HepG2 (cell line): ENCODE data around the gene EPPIN. TPM values are rescaled to one million over a fixed set of nuclear protein-coding genes. Genes with fewer than 3 reads are reported as not detected.

Experiments used
- ATAC-seq: fragments of 200-7000 bp; cut with Tn5 transposase; 3 replicates; pipeline ENCODE4 v1.9.1; 2020; ENCODE audit warnings: mild to moderate bottlenecking, moderate library complexity
- BruUV-seq: library from RNA; stranded (reverse); fragments of 400-500 nt; replicated peaks from 2 replicates; lab custom pipeline; 2021; lab: Mats Ljungman, UMichigan
- CTCF ChIA-PET: fragments of 300-600 bp; formaldehyde crosslinking; extraction: SDS; loops from one replicate; lab custom pipeline; 2021; ENCODE audit warnings: low total read pairs, inconsistent platforms, low intra/inter-chr PET ratio; lab: Yijun Ruan, JAX
- POLR2A ChIA-PET: fragments of 350-600 bp; sonication (Branson Sonifier 250); formaldehyde crosslinking; loops from one replicate; lab custom pipeline; 2020; ENCODE audit warnings: antibody characterized with exemption, inconsistent platforms; lab: Yijun Ruan, JAX
- DNase-seq: peaks from one replicate; pipeline ENCODE4 v3.0.0-alpha.2; 2015; ENCODE audit warnings: low spot score
- FAIRE-seq: peaks from 3 replicates; lab custom pipeline; 2011; peaks lifted over from hg19 to GRCh38; lab: Jason Lieb, UNC
- H2AFZ ChIP-seq: one replicate; pipeline ENCODE4 v1.6.1; 2011; ENCODE audit warnings: low read length, inconsistent platforms
- H3K27ac ChIP-seq: fragments of 300-600 bp; 3 replicates; pipeline ENCODE4 v1.8.0; 2011; ENCODE audit warnings: mixed run types, mild to moderate bottlenecking, mixed read lengths, low read length, inconsistent platforms; ENCODE audit not compliant: insufficient read depth; ENCODE audit errors: extremely low read length
- H3K27me3 ChIP-seq, 2 experiments: fragments of 200-600 bp in 1 of 2; 2 replicates in 1 of 2; 3 replicates in 1 of 2; pipeline versions ENCODE4 v1.6.0 to v1.8.0; 2011; ENCODE audit warnings: low read length in 2 of 2, mild to moderate bottlenecking in 2 of 2, moderate library complexity in 2 of 2, inconsistent platforms in 1 of 2; ENCODE audit not compliant: insufficient read depth in 2 of 2, control insufficient read depth in 1 of 2
- H3K36me3 ChIP-seq, 2 experiments: fragments of 200-600 bp in 1 of 2; replicated peaks in 1 of 2; 2 replicates in 1 of 2; 3 replicates in 1 of 2; pipeline versions ENCODE4 v1.5.1 to v1.8.0; 2011; ENCODE audit warnings: low read length in 2 of 2, inconsistent platforms in 1 of 2; ENCODE audit not compliant: insufficient read depth in 2 of 2, control insufficient read depth in 1 of 2
- H3K4me1 ChIP-seq: 2 replicates; pipeline ENCODE4 v1.5.1; 2012; ENCODE audit warnings: low read length, inconsistent platforms; ENCODE audit not compliant: insufficient read depth
- H3K4me2 ChIP-seq: 2 replicates; pipeline ENCODE4 v1.6.0; 2011; ENCODE audit warnings: low read depth, low read length, inconsistent platforms
- H3K4me3 ChIP-seq, 3 experiments: fragments of 200-600 bp in 1 of 3; sonication (generic), shearing (Covaris generic) in 1 of 3; replicated peaks in 1 of 3; 2 replicates each; pipeline ENCODE4 v1.5.1; 2011 to 2016; ENCODE audit warnings: low read length in 3 of 3, inconsistent platforms in 2 of 3, low read depth in 2 of 3, mild to moderate bottlenecking in 2 of 3, control low read depth in 1 of 3, mixed read lengths in 1 of 3; ENCODE audit not compliant: insufficient read depth in 1 of 3
- H3K79me2 ChIP-seq: one replicate; pipeline ENCODE4 v1.6.1; 2011; ENCODE audit warnings: low read length, inconsistent platforms; ENCODE audit not compliant: insufficient read depth
- H3K9ac ChIP-seq: 2 replicates; pipeline ENCODE4 v1.6.0; 2011; ENCODE audit warnings: mild to moderate bottlenecking, low read depth, low read length, inconsistent platforms; ENCODE audit not compliant: insufficient read depth
- H3K9me3 ChIP-seq: 2 replicates; pipeline ENCODE4 v1.5.1; 2012; ENCODE audit warnings: mild to moderate bottlenecking, low read length
- H4K20me1 ChIP-seq: 2 replicates; pipeline ENCODE4 v1.6.0; 2011; ENCODE audit warnings: inconsistent platforms, mild to moderate bottlenecking, low read length, moderate library complexity; ENCODE audit not compliant: insufficient read depth
- CBX5 ChIP-seq: sonication (generic); formaldehyde crosslinking; IDR thresholded peaks from 2 replicates; pipeline ENCODE4 v1.4.0; 2020; ENCODE audit warnings: missing genetic modification reagents, borderline replicate concordance
- KMT2B ChIP-seq: IDR thresholded peaks from 2 replicates; pipeline ENCODE4 v1.6.1; 2016; ENCODE audit warnings: missing genetic modification reagents, missing compliant biosample characterization
- NR2C2 ChIP-seq: sonication (generic); formaldehyde crosslinking; IDR thresholded peaks from 2 replicates; pipeline ENCODE4 v1.4.0; 2020; ENCODE audit warnings: missing genetic modification reagents, mild to moderate bottlenecking, moderate library complexity, borderline replicate concordance
- WGBS: methylation state at CpG from one replicate; pipeline ENCODE4 v1.1.6; 2017; ENCODE audit warnings: low lambda C conversion rate; 5-methylcytosine and 5-hydroxymethylcytosine counted together
- in situ Hi-C: cut with HindIII; loops from 2 replicates; pipeline ENCODE4 v1.10.0; 2017; ENCODE audit warnings: low pct_unique_long_range_greater_than_20kb; ENCODE audit not compliant: extremely low pct_ligation_motif_present
- intact Hi-C: fragments of 100-400 bp; cut with micrococcal nuclease; formaldehyde crosslinking; loops from one replicate; pipeline ENCODE4 v1.10.0; 2022; ENCODE audit not compliant: unreplicated experiment
- polyA plus RNA-seq, 8 experiments: library from polyadenylated mRNA; depleted of rRNA in 3 of 8; stranded (reverse) in 7 of 8; unstranded in 1 of 8; fragments of >200 nt; fragmentation: Illumina TruSeq in 4 of 8; extraction: Trizol in 4 of 8; gene quantifications; 2 replicates each; pipeline versions ENCODE4 v1.2.1 to v1.2.3, GENCODE V29; 2011 to 2016; ENCODE audit warnings: low read depth in 4 of 8, missing spikeins in 1 of 8, mixed read lengths in 1 of 8; ENCODE audit not compliant: insufficient read depth in 1 of 8
- total RNA-seq, 5 experiments: library from RNA; depleted of rRNA; stranded (reverse); fragments of >200 nt; fragmentation: Illumina TruSeq; extraction: Trizol; gene quantifications; 2 replicates each; pipeline ENCODE4 v1.2.3, GENCODE V29; 2016; ENCODE audit warnings: low read depth in 1 of 5
- TF ChIP-seq, protein P1 (sequence below): sonication (generic); formaldehyde crosslinking; IDR thresholded peaks from 2 replicates; pipeline ENCODE4 v1.9.0; 2022; ENCODE audit warnings: low read depth, missing genetic modification reagents
- TF ChIP-seq, protein P2 (sequence below): sonication (generic); formaldehyde crosslinking; IDR thresholded peaks from 2 replicates; pipeline ENCODE4 v1.5.0; 2020; ENCODE audit warnings: missing genetic modification reagents, mild to moderate bottlenecking, borderline replicate concordance

The EPPIN gene
- total and polyA plus RNA-seq, 2 of the 13 experiments (the other 11 are each of a cell fraction or from before 2014, with no cell fraction given) = not detected

DNA sequence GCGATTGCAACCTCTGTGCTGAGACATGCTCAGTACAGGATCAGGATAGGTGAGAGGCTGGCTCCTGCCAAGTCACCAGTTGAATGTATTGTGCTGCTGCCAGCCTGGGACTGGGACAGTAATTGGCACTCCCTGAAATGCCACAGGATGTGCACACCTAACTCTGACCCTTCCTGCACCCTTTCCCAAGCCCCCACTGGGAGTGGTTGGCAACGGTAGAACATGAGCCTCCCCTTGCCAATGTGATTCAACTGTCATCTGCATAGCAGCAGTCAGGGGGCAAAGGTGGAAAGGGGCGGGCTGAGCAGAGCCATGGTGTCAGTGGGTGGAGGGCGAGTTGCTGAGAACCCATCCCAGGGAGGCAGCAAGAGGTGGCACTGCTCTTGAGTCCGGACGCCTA, 47.2 kb downstream of the EPPIN start:
- in situ Hi-C loops = no loop called here
- H4K20me1 ChIP-seq = no peaks in the 10 kb centered on the region
- H3K9me3 ChIP-seq = no peaks in the 10 kb centered on the region
- FAIRE-seq (no peak), DNase-seq (peak; percentile 27), ATAC-seq (peak; percentile 94)
- BruUV-seq = no TSS peak
- ChIA-PET POLR2A (no interaction called here), CTCF (no interaction called here)
- no peaks in the 10 kb centered on the region for H3K36me3 ChIP-seq
- no peak overlapping the region for H3K9ac ChIP-seq
- no peak for TF ChIP-seq CBX5 (CRISPR knock-in tag)
- TF ChIP-seq, protein P1, sequence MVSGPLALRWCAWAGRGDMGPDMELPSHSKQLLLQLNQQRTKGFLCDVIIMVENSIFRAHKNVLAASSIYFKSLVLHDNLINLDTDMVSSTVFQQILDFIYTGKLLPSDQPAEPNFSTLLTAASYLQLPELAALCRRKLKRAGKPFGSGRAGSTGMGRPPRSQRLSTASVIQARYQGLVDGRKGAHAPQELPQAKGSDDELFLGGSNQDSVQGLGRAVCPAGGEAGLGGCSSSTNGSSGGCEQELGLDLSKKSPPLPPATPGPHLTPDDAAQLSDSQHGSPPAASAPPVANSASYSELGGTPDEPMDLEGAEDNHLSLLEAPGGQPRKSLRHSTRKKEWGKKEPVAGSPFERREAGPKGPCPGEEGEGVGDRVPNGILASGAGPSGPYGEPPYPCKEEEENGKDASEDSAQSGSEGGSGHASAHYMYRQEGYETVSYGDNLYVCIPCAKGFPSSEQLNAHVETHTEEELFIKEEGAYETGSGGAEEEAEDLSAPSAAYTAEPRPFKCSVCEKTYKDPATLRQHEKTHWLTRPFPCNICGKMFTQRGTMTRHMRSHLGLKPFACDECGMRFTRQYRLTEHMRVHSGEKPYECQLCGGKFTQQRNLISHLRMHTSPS (CRISPR knock-in tag) = 0 out of 2 replicates have a peak, but pooled peaks have one; percentile 42
- TF ChIP-seq NR2C2 (CRISPR knock-in tag) = 0 out of 2 replicates have a peak, but pooled peaks have one; percentile 32
- no peak for TF ChIP-seq KMT2B (CRISPR knock-in tag)
- TF ChIP-seq, protein P2, sequence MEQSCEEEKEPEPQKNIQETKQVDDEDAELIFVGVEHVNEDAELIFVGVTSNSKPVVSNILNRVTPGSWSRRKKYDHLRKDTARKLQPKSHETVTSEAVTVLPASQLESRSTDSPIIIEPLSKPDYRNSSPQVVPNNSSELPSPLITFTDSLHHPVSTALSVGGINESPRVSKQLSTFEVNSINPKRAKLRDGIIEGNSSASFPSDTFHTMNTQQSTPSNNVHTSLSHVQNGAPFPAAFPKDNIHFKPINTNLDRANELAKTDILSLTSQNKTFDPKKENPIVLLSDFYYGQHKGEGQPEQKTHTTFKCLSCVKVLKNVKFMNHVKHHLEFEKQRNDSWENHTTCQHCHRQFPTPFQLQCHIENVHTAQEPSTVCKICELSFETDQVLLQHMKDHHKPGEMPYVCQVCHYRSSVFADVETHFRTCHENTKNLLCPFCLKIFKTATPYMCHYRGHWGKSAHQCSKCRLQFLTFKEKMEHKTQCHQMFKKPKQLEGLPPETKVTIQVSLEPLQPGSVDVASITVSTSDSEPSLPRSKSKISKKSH = 0 out of 2 replicates have a peak, but pooled peaks have one; percentile 52
- H2AFZ ChIP-seq = no peak overlapping the region
- intact Hi-C loops = no loop called here
- 0 out of 2 replicates have a peak, but pooled peaks cover 5% of the 10 kb centered on the region for H3K4me1 ChIP-seq
- H3K79me2 ChIP-seq = no peaks in the 10 kb centered on the region
- H3K27me3 ChIP-seq = peaks cover 3 to 8% of the 10 kb centered on the region in 2 experiments; a peak in 4 of 5 replicates
- H3K4me3 ChIP-seq = no peak overlapping the region
- no peak overlapping the region for H3K27ac ChIP-seq
- H3K4me2 ChIP-seq = no peak overlapping the region
- 6% methylated on average over 6 of the region's 6 CpGs for WGBS
